Central memory CD4-positive, alpha-beta T cell (primary cell): Measurements from ENCODE around the gene PTPN7.
A peak's percentile ranks its signal among the peaks of the same experiment; 100 is the strongest.
"Not testable (repeated sequence)": the region's sequence is repeated elsewhere in the genome, so short reads cannot be mapped to it uniquely, and the experiment has no call there.

Source experiments
- DNase-seq: peaks from one replicate; pipeline ENCODE4 v3.0.0; 2022

Gene PTPN7

GRCh38 chr1:202189001-202189790 lies 28.8 kb upstream of the PTPN7 start:
- DNase-seq: peak; percentile 62

- DNase-seq: no peak
Measured at GRCh38 chr1:202187697-202188407, 27.4 kb upstream of the PTPN7 start.

GRCh38 chr1:202187041-202187671 lies 26.8 kb upstream of the PTPN7 start:
- DNase-seq: no peak

GRCh38 chr1:202186327-202186726 lies 25.9 kb upstream of the PTPN7 start:
- no peak for DNase-seq

- DNase-seq: peak; percentile 37
Measured at GRCh38 chr1:202184750-202185460, 24.5 kb upstream of the PTPN7 start.

- no peak for DNase-seq
Measured at GRCh38 chr1:202182040-202182877, 21.9 kb upstream of the PTPN7 start.

GRCh38 chr1:202181586-202181985 lies 21.2 kb upstream of the PTPN7 start:
- DNase-seq: no peak

- not testable (repeated sequence) for DNase-seq
Measured at GRCh38 chr1:202180751-202181139, 20.3 kb upstream of the PTPN7 start.

GRCh38 chr1:202179828-202180750 lies 19.7 kb upstream of the PTPN7 start:
- no peak for DNase-seq

GRCh38 chr1:202176949-202177927 lies 16.8 kb upstream of the PTPN7 start:
- no peak for DNase-seq

GRCh38 chr1:202173993-202174392 lies 13.6 kb upstream of the PTPN7 start:
- no peak for DNase-seq

- DNase-seq: no peak
Measured at GRCh38 chr1:202172015-202172355, 11.6 kb upstream of the PTPN7 start.

GRCh38 chr1:202171292-202172014 lies 11.1 kb upstream of the PTPN7 start:
- no peak for DNase-seq

- DNase-seq: no peak
Measured at GRCh38 chr1:202170726-202171125, 10.3 kb upstream of the PTPN7 start.

GRCh38 chr1:202168861-202169260 lies 8.5 kb upstream of the PTPN7 start:
- DNase-seq: no peak

GRCh38 chr1:202167708-202168415 lies 7.5 kb upstream of the PTPN7 start:
- DNase-seq: no peak

- not testable (repeated sequence) for DNase-seq
Measured at GRCh38 chr1:202167054-202167453, 6.7 kb upstream of the PTPN7 start.
